ENCODE data around the gene COX19.

GRCh38 chr7:972110-972509, 3.2 kb downstream of the COX19 start:
- TF ChIP-seq CTCF (IDR thresholded peaks at IDR 0.05; ENCODE audit: low read depth, low read length): no peak
- no peak for TF ChIP-seq POLR2A (IDR thresholded peaks at IDR 0.05; ENCODE audit: extremely low read depth, insufficient read length)
- no peak for TF ChIP-seq MYC (IDR thresholded peaks at IDR 0.05; ENCODE audit: low read depth, low read length)
- TF ChIP-seq MAX (IDR thresholded peaks at IDR 0.05; ENCODE audit: low read depth, low read length): no peak

All from NB4 (cell line).